ENCODE data around the gene SNTB2.
A peak's percentile ranks its signal among the peaks of the same experiment; 100 is the strongest.

Gene SNTB2

DNA sequence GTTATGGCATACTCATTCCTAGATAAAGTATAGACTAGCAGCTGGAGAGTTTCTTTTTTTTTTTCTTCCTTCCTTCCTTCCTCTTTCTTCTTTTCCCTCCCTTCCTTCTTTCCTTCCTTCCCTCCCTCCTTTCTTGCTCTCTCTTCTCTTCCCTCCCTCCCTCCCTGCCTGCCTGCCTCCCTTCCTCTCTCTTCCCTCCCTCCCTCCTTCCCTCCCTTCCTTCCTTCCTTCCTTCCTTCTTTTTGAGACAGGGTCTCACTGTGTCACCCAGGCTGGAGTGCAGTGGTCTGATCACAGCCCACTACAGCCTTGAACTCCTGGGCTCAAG lies 7.0 kb upstream of the SNTB2 start:
- DNase-seq (ENCODE audit: low read depth in 2 of 2), result no peak

DNA sequence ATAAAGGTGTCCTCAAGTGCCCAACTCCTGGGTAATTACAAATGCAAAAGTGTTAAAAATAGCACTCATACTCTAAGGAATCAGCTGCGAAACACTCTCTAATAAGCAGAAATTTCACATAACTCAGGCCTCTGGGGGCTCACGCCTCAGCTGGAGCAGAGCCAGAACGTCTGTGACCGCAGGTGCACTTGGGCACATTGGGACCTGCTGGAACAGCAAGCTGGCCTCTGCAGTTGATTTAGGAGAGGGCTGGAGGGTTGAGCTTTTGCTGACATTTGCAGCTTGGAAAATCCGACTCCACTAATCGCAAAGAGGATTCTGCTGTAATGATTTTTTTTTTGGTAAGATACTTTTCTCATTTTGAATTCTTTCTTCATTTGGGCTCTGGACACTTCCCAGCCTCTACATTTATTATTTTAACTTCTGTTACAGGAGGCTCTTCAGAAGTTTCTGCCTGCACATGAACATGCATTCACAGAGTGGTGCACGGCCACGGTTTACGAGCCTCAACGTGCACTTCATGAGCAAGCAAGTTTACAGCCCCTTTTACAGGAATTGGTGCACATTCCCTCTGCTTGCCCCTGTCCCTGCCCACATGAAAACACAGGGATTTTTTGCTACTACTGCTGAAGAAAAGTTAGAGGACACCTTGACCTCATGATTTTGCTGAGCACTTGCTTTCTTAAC lies 4.1 kb upstream of the SNTB2 start:
- no peak for DNase-seq (ENCODE audit: low read depth in 2 of 2)

DNA sequence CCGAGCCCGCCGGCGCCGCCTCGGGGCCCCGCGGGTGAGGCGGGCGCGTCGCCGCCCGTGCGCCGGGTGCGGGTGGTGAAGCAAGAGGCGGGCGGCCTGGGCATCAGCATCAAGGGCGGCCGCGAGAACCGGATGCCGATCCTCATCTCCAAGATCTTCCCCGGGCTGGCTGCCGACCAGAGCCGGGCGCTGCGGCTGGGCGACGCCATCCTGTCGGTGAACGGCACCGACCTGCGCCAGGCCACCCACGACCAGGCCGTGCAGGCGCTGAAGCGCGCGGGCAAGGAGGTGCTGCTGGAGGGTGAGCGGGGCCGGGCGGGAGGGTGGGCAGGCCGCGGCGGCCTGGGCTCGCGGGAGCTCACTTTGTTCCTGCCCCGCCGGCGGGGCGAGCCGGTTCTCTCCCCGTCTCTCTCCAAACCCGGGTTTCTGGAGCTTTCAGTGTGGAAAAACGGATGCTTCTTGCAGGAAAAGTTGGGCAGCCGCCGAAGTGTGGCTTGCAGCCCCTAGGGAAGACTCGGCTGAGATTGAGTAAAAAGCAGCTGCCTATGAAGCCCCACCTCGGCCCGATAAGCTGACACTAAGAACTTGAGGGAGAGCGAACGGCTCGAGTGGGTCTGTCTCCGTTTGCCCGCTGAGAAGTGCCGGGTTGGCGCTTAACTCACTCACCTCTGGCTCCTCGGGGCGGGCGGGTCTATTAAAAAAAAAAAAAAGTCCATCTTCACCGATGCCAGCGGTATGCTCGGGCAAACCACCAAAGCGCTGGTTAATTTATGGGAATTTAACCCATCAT lies 677 bp downstream of the SNTB2 start:
- peak in 1 of 2 donors; percentile 14 for DNase-seq (ENCODE audit: low read depth in 2 of 2)

DNA sequence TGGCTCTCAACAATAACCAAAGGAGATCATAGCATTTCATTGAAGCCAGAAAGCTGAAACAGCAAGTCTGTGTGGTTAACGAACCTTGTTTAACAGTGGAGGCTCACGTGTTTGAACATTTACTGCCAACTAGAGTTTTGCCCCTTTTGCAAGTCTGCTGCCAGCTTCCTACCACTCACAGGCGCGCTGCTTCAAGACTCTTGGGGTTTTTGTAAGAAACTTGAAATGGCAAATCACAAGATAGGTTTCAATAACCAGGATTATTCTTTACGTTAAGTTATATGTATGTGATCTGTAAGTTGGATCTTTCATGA lies 1.2 kb downstream of the SNTB2 start:
- DNase-seq (ENCODE audit: low read depth in 2 of 2), result no peak

DNA sequence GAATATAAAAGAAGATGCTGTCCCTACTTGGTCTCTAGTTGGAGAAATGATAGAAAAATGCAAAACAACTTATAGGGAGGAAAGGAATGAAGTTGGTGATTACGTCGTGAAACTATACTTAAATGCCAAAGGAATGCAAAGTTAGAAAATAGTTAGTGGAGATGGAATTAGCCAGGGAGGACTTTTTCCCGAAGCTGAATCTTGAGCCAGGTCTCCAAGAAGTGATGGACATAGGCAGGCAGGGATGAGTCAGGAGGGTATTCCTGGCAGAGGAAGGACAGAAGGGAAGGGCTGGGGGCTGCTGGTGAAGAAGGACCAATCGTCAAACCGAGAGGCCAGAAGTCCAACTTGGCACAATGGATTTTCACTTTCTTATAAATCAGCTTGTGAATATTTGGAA lies 1.8 kb downstream of the SNTB2 start:
- DNase-seq (ENCODE audit: low read depth in 2 of 2), result no peak

DNA sequence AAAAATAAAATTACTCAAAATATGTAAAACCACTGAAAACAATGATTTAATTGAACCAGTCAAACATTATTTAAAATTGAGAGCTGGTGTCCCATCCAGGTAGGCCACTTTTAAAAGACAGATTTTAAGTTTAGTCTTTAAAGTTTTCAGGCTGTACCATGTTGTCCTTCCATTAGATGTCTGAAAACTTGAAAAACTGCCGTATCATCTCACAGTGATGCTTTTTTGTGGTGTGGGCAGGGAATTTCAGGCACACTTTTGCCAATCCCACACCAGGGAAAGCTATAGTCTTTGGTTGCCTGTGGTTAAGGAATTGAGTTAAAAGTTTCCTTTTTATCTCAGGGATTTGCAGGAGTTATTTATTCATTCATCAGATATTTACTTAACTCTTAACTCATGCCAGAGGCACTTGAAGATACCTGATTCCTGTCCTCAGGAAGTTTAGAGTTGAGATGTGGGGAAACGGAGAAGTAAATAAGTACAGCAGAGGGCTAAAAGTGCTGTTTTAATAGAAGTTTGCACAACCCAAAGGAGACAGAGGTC lies 3.2 kb downstream of the SNTB2 start:
- DNase-seq (ENCODE audit: low read depth in 2 of 2), result no peak

DNA sequence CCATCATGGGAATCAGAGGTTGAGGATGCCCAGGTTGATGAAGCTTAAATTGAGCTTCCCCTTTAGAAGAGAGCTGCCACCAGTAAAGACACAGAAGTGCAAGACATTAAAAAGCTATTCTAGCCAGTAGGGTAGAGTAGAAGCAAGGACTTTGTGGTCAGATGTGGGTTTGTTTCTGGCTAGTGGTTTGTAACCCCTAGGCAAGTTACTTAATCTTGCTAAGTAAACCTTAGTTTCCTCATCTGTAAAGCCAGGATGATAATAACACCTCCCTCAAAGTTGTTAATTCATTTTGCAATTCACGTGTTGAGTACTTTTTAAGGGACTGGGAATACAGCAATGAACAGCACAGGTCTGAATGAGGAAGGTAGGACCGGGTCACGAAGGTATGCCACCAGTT lies 3.6 kb downstream of the SNTB2 start:
- DNase-seq (ENCODE audit: low read depth in 2 of 2), result no peak

DNA sequence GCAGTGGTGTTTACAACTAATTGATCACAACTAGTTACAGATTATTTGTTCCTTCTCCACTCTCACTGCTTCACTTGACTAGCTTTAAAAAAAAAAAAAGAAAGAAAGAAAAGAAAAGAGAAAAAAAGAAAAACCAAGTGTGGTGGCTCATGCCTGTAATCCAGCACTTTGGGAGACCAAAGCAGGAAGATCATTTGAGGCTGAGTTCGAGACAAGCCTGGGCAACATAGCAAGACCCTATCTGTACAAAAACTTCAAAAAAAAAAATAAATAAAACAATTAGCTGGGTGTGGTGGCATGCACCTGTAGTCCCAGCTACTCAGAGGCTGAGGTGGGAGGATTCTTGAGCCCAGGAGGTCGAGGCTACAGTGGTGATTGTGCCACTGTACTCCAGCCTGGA lies 4.2 kb downstream of the SNTB2 start:
- no peak for DNase-seq (ENCODE audit: low read depth in 2 of 2)

DNA sequence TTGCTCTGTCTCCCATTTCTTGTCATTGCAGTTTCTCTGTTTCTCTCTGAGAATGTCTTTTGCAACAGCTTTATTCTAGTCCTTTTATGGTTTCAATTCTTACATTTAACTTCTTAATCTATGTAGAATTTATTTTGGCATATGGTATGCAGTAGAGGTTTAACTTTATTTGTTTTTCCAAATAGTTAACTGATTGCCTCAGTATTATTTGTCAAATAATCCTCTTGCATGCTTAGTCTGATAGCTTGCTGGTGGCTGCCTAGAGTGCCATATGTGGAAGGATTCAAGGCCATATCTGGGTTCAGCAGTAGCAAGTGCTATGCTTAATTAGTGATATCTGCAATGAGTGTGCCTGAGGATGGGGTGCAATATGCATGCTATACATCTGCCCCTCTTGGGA lies 6.9 kb downstream of the SNTB2 start:
- DNase-seq (ENCODE audit: low read depth in 2 of 2), result no peak

DNA sequence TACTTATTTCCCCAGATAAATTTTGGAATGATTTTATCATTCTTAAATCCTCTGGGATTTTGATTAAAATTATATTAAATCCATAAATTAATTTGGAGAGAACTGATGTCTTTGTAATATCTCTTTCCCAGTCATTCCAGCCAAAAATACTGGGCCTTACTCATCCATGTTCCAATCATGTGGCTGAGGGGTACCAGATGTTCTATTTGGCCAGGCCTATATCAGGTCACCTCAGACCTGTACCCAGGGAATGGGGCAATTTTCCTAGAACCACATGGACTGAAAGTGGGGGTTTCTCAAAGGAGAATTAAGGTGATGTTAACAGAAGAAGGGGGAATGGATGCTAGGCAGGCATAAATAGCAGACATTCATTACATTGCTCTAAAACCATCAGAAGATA lies 7.5 kb downstream of the SNTB2 start:
- DNase-seq (ENCODE audit: low read depth in 2 of 2), result no peak

DNA sequence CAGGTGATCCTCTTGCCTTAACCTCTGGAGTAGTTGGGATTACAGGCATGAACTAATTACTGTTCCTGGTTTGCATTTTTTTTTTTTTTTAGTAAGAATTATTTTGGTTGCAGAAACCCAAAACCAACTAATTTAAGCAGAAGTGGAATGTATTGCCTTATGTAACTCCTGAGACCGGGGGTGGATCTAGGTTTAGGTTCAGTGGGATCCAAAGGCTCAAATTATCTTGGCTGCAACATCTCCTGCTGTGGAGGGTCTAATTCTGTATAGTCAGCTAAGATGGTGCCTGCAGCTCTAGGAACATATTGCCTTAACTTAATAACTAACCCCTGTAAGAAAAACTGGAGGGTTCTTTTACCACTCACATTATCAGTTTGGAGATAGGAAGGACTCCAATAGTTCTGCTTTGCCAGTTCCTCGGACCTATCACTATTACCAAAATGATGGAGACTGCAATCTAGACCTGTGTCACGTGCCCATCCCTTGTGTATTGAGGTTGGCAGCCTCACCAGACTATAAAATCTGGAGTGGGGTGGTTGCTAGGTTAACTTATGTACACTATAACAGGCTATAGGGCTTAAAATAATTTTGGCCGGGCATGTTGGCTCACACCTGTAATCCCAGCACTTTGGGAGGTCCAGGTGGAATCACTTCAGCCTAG lies 8.5 kb downstream of the SNTB2 start:
- DNase-seq (ENCODE audit: low read depth in 2 of 2), result no peak

DNA sequence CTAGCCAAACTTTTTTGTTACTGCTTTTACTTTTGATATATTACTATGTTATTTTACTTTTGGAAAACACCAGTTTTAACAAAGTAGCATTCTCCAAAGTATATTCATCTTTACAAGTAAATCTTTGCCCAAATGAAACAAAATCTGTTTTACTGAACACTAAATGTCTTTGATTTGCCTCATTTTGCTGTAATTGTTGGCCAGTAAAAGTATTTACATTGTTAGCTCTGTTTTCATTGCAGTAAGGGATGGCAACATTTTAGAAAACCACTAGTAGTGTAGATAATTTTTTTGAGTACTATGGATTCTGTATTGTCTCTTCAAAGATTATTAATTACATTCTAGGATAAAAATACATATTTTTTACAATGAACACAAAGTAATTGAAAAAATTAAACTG lies 10.6 kb downstream of the SNTB2 start:
- DNase-seq (ENCODE audit: low read depth in 2 of 2), result no peak

DNA sequence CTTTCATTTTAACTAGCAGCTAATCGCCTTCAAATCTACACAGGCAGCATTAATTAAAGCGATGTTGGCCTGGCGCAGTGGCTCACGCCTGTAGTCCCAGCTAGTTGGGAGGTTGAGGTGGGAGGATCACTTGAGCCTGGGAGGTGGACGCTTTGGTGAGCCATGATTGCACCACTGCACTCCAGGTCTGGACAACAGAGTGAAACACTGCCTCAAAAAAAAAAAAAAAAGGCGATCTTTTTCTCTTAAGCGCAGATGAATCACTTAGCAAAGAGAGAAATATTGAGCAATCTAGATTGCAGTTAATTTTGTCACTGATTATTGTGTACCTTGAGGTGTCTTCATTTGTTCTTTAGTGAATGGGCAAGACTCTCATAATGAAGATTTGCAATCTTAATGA lies 12.4 kb downstream of the SNTB2 start:
- no peak for DNase-seq (ENCODE audit: low read depth in 2 of 2)

DNA sequence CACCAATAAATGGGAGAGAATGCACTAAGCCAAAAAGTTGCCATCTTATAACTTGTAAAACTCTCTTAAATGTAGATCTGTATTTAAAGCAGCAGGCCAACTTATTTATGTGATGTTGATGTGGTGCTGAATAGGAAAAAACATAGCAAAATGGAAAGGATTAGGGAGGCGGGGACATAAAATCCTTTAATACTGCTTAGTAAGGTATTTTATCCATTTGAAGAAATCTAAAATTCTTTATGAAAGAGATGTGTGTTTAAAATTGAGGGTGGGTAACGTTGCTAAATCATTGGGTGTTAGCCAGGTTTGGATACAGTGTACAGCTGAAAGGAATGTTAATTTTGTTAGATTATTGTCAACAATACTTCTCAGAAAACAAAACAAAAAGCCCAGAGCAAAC lies 14.3 kb downstream of the SNTB2 start:
- DNase-seq (ENCODE audit: low read depth in 2 of 2), result no peak

DNA sequence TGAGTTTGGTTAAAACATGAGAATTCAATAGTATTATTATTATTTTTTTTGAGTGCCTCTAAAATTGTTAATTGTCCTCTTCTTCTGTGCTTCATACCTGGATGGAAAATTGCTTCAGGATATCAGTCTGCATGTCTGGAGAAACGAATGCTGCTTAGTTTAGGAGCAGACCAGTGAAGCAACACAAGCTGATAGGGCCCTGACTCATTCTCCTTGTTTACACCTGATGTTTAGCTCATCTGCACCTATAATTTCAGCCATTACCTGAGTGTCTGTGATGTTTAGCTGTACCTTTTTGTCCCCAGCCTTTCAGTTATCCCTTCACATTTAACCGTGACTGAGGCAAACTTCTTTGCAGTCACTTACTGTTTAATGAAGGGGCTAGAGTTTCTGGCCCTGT lies 14.8 kb downstream of the SNTB2 start:
- DNase-seq (ENCODE audit: low read depth in 2 of 2), result no peak

DNA sequence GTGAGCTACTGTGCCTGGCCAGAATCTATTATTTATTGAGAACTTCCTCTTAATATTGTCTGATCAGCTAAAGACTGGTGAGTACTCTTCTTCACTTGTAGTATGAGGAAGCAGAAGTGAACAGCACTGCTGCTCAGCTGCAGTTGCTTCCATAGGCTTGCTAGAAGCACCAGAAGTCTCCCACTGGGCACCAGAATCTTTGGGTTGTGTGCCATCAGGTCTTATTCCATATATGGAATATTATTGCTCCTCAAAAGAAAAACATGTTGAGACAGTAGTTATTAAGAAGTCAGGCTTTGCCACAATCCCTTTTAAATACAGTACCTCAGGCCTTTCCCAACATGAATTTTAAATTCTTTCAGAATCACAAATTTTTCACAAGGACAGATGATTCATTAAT lies 17.2 kb downstream of the SNTB2 start:
- no peak for DNase-seq (ENCODE audit: low read depth in 2 of 2)

DNA sequence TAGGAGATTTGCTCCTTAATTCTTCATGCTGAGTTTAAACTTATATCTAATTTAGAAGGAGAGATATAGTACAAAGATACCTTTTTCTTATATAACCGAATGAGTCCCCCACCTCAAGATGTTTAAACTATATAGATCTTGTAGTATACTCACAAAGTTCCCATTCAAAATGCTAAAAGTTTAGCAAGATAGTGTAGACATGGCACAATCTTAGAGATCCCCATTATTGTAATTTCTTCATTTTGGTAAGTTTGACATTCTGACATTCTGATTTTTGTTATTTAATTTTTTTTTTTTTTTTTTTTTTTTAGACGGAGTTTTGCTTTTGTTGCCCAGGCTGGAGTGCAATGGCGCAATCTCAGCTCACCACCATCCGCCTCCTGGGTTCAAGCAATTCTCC lies 22.8 kb downstream of the SNTB2 start:
- DNase-seq (ENCODE audit: low read depth in 2 of 2), result no peak

DNA sequence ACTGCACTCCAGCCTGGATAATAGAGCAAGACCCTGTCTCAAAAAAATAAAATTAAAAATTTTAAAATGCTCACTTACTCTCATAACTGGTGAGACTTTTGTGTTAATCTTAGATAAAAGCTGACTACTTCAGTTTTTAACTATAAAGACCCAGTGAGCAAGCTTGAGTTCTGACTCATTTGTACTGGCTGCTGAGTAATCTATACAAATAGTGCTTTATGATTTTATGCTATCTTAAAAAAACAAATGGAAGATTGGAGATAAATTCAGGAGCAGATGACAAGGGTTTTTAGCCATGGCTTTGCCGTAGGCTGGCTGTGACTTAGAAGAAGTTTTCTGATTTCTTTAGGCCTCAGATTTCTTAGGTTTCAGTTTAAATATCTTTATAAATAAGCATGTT lies 30.5 kb downstream of the SNTB2 start:
- DNase-seq (ENCODE audit: low read depth in 2 of 2), result no peak

DNA sequence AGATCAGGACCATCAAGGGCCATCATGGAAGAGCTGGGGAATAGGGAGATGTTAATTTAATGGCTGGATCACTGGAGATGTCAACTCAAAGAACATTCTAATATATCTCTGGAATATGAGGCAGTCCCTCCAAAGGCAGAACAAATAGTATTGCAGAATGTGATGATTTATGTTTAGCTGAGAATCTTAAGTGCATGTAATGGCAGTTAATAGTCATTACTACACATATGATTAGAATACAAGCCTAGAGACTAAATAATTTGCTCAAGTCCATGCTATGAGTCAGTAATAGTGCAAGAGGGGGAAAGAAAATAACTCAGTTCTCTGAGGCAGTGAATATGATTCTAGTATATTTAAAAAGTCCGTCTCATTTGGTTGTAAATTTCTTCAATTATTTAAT lies 32.3 kb downstream of the SNTB2 start:
- DNase-seq (ENCODE audit: low read depth in 2 of 2), result no peak

DNA sequence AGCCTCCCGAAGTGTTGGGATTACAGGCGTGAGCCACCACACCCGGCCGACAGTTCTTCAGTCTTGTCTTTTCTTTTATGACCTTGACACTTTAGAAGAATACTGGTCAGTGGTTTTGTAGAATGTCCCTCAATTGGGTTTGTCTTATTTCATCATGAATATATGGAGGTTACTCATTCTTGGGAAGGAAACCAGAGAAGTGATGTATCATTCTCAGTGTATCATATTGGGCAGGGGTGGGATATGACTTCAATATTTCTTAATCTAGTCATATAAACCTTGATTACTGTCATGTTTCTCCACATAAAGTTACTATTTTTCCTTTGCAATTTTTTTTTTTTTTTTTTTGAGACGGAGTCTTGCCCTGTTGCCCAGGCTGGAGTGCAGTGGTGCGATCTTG lies 36.9 kb downstream of the SNTB2 start:
- DNase-seq (ENCODE audit: low read depth in 2 of 2), result no peak

DNA sequence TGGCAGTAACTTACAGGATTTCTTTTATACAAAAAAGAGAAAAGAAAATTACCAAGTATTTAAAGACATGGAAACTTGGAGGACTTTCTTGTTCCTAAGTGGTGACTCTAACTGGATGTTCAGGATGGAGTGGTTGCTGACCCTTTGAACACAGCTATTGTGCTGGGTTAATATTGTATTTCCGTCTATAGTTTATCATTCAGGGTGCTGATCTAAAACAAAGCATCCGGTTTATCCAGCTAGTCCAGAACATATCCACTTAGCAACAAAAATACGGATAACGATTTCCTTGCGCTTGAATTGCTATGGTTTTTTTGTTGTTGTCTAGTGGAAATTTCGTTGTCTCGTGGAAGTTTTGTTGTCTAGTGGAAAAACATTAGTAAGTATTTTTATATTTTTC lies 38.2 kb downstream of the SNTB2 start:
- no peak for DNase-seq (ENCODE audit: low read depth in 2 of 2)

DNA sequence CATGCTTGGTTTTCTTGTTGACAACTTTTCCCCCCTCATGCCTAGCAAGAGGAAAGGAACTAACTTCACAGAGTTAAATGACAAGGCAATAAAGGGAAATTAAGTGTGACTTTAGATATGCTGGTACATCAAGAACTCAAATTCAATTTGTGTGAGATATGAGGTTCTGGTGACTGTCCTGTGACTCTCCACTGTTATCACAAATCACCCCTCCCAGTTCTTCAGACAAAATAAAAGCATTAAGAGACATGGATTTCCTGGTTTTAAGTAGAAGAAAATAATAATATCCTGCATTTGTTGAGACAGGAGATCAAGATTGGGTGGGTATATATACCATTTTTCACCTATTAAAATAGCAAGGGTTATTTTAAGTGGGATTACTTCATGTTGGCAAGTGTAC lies 46.2 kb downstream of the SNTB2 start:
- no peak for DNase-seq (ENCODE audit: low read depth in 2 of 2)

DNA sequence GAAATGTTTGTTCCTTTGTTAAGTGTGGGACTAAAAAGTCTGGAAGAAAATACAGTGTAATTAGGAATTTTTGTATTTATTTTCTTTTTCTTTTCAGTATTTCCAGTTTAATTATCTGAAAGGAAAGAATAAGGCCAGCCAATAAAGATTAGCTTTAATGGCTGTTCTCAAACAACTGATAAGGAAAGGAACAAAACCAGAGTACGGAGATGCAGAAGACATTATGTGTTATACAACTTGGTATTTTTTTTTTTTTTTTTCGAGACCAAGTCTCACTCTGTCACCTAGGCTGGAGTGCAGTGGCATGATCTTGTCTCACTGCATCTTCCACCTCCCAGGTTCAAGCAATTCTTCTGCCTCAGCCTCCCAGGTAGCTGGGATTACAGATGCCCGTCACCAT lies 47.5 kb downstream of the SNTB2 start:
- DNase-seq (ENCODE audit: low read depth in 2 of 2), result no peak

Data from stimulated activated CD8-positive, alpha-beta memory T cell treated with anti-CD3 and anti-CD28 coated beads, Interleukin-7, amount 100 ng/mL, for 1 hour (primary cell).